NT2/D1 (cell line): Measurements from ENCODE around the gene TARS3.

Source experiments
- YY1 ChIP-seq: IDR thresholded peaks from 2 replicates; pipeline ENCODE4 v1.6.1; 2011; ENCODE audit not compliant: insufficient read length, insufficient read depth
- ZNF274 ChIP-seq: IDR thresholded peaks from 2 replicates; pipeline ENCODE4 v1.6.1; 2011; ENCODE audit warnings: mild to moderate bottlenecking, low read depth, low read length

DNA sequence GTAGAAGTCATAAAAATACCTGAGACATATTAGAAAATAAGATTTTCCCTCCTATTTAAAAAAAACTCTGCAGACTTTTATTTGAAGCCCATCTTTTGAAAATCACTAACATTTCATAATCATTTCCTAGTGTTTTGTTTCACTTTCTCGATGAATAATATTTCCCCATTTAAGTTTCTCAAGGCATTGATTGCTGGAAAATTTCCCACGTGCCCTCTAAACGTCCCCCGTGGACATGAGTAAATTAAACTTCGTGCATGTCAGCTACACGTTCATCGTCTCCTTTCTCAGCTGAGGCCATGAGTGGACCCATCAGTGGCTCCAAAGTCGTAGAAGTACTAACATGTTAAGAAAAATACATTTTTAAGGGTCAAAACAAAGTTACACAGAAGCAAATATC, 70.1 kb downstream of the TARS3 start:
- TF ChIP-seq YY1, result no peak
- TF ChIP-seq ZNF274, result no peak
